ENCODE data around the gene KRT2. TPM values are rescaled to one million over a fixed set of nuclear protein-coding genes. Genes with fewer than 3 reads are reported as not detected.

KRT2 gene
- total RNA-seq, 2 experiments from 2014 or later, result not detected

DNA sequence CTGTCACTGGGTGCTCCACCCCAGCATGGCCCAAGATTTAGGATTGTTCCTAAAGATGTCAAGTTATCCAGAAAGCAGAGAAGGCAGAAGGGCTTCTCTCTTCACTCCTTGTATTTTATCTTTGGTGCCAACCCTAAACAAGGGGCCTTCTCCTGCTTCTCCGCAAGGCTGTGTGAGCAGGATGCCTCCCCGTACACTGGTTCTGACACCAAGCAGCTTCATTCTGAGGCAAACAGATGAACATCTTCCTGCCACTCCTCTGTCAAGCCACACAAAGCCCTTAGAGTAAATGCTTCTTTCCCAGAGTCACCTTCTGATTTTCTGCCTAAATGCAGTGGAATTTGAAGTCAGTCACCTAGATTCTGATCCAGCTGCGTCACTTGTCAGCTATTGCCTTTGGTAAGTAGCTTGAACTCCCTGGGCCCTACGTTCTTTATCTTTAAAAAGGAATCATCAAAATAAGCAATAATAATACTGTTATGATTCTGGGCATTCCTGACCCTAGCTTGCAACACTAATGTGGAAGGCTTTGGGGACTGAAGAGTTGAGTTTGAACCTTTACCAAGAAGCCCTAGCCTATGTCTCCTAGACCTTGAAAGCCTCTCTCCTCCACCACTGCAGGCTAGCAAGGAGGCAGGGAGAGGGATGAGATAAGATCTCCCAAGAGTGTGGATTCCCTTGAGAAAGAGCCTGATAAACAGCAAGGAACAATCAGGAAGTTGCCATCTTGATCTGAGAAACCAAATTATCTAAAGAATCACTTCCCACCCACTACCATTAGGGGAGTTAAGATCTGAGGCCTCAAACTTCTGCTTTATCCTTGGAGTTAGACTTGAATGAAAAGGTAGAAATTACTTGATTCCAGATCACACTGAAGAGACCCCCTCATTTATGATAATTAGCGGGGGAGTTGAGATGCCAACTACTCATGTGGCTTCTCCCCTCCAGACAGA is 39.3 kb downstream of the KRT2 start:
- H3K36me3 Mint-ChIP-seq, result peaks cover 2% of the 10 kb centered on the region
- H3K4me3 Mint-ChIP-seq, result no peak overlapping the region
- no peaks in the 10 kb centered on the region for H3K27me3 Mint-ChIP-seq
- no peak overlapping the region for H3K27ac Mint-ChIP-seq
- H3K9me3 Mint-ChIP-seq, result no peaks in the 10 kb centered on the region
- peaks cover 89% of the 10 kb centered on the region for H3K4me1 Mint-ChIP-seq
- no peak for DNase-seq

- peaks cover 86% of the 10 kb centered on the region for H3K4me1 Mint-ChIP-seq
- no peak overlapping the region for H3K4me3 Mint-ChIP-seq
- H3K36me3 Mint-ChIP-seq, result peaks cover 2% of the 10 kb centered on the region
- H3K27ac Mint-ChIP-seq, result no peak overlapping the region
- no peaks in the 10 kb centered on the region for H3K27me3 Mint-ChIP-seq
- no peak for DNase-seq
- H3K9me3 Mint-ChIP-seq, result no peaks in the 10 kb centered on the region
Measured at GRCh38 chr12:52611080-52611468, 40.9 kb downstream of the KRT2 start.

DNA sequence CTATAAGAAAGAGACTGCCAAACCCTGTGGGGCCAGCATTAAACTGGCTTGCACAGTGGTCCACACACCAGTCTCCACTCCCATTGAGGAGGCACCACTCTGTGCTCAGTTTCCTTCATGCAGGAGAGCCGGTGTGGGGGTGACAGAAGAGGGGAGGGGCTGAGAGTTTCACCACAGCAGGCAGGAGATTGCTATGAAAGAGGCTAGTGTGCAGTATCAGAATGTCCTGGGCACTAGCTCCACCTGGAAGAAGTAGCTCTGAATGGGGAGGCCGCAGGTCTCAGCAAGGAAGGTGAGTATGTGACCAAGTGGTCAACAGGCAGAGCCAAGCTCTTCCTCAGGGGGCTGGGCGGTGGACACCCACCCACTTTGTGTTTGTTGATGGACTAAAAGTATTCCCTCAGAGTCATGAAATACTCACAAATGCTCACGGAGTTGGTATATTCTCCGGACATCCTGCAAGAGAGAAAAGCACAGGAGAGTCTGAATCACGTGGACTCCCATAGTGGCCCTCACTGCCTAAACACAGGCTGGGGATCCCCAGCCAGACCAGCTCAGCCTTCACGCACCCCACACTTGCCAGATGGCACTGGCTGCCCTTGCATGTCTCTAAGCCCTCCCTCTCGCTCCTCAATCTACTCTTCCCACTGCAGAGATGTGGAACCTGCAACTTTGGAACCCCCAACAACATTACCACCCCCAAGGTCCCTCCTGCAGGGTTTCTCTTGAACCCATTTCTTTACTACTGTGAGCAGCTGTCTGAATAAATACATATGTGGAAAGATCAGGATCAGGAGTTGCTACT is 43.0 kb downstream of the KRT2 start:
- Mint-ChIP-seq H3K27ac (no peak overlapping the region), H3K36me3 (peaks cover 2% of the 10 kb centered on the region), H3K4me3 (no peak overlapping the region), H3K27me3 (no peaks in the 10 kb centered on the region), H3K4me1 (peaks cover 84% of the 10 kb centered on the region), H3K9me3 (no peaks in the 10 kb centered on the region)
- DNase-seq, result no peak

DNA sequence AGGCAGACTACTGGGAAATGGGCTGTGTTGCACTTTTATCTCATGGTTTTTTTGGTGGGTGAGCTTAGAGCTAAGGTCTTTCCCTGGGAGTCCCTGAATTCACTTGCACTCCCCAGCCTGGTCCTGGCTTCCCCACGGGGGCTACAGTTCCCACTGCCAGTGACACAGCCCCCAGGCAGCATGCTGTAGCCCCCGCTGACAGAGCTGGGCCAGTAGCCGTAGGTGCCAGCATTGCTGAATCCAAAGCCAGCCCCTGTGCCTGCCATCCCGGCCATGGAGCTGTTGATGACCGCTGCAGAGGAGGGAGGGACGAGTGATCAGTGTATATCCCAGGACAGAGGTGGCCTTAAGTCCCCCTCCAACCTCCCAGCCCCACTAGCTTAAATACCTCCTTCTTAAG is 43.9 kb downstream of the KRT2 start:
- no peak overlapping the region for H3K27ac Mint-ChIP-seq
- H3K27me3 Mint-ChIP-seq, result no peaks in the 10 kb centered on the region
- DNase-seq, result no peak
- no peak overlapping the region for H3K4me3 Mint-ChIP-seq
- H3K4me1 Mint-ChIP-seq, result peaks cover 84% of the 10 kb centered on the region
- H3K9me3 Mint-ChIP-seq, result no peaks in the 10 kb centered on the region
- peaks cover 2% of the 10 kb centered on the region for H3K36me3 Mint-ChIP-seq

DNA sequence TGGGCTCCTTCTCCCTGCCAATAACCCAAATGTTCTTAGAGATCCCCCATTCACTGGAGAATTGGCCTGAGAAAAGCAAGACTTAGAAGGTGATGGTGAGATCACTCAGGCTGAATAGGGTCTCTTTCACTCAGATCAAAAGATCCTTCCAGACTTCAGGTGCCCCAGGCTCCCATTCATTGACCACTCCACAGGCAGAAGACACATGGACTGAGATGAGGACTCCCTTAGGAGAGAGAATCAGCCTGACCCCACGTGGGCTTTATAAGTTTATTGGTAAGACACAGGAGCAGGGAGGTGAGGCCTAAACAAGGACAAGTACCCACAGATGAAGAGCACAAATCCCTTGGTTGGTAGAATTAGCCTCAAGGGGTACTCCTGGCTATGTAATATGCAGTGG is 44.7 kb downstream of the KRT2 start:
- DNase-seq, result no peak
- Mint-ChIP-seq H3K4me1 (peaks cover 83% of the 10 kb centered on the region), H3K4me3 (no peak overlapping the region), H3K36me3 (peaks cover 2% of the 10 kb centered on the region), H3K9me3 (no peaks in the 10 kb centered on the region), H3K27me3 (no peaks in the 10 kb centered on the region), H3K27ac (no peak overlapping the region)

- no peak overlapping the region for H3K4me3 Mint-ChIP-seq
- no peak for DNase-seq
- no peak overlapping the region for H3K27ac Mint-ChIP-seq
- H3K4me1 Mint-ChIP-seq, result peaks cover 83% of the 10 kb centered on the region
- H3K9me3 Mint-ChIP-seq, result no peaks in the 10 kb centered on the region
- no peaks in the 10 kb centered on the region for H3K27me3 Mint-ChIP-seq
- H3K36me3 Mint-ChIP-seq, result peaks cover under 1% of the 10 kb centered on the region
Measured at GRCh38 chr12:52606581-52607218, 45.3 kb downstream of the KRT2 start.

DNA sequence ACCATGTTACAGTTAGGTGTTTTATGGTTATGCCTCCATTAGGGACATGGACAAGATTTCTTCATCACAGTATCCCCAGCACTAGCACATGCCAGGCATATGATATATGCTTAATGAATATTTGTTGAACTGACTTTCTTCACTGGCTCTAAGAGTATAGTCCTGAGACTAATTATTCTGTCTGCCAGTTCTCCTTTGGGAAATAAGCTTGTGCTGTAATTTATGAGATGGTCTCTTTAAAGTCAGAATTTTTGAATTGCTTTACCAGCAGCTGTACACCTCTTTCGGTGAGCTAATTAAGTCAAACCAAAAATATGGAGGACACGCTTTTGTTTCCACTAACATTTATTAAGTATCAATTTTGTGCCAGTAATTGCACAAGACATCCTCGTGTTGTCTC is 45.9 kb downstream of the KRT2 start:
- Mint-ChIP-seq H3K36me3 (no peaks in the 10 kb centered on the region), H3K27me3 (no peaks in the 10 kb centered on the region), H3K4me1 (peaks cover 79% of the 10 kb centered on the region), H3K27ac (no peak overlapping the region), H3K9me3 (no peaks in the 10 kb centered on the region), H3K4me3 (no peak overlapping the region)
- no peak for DNase-seq

GRCh38 chr12:52605542-52605941 is 46.5 kb downstream of the KRT2 start:
- peaks cover 74% of the 10 kb centered on the region for H3K4me1 Mint-ChIP-seq
- H3K36me3 Mint-ChIP-seq, result no peaks in the 10 kb centered on the region
- DNase-seq, result no peak
- H3K27ac Mint-ChIP-seq, result no peak overlapping the region
- no peaks in the 10 kb centered on the region for H3K9me3 Mint-ChIP-seq
- H3K27me3 Mint-ChIP-seq, result no peaks in the 10 kb centered on the region
- no peak overlapping the region for H3K4me3 Mint-ChIP-seq

DNA sequence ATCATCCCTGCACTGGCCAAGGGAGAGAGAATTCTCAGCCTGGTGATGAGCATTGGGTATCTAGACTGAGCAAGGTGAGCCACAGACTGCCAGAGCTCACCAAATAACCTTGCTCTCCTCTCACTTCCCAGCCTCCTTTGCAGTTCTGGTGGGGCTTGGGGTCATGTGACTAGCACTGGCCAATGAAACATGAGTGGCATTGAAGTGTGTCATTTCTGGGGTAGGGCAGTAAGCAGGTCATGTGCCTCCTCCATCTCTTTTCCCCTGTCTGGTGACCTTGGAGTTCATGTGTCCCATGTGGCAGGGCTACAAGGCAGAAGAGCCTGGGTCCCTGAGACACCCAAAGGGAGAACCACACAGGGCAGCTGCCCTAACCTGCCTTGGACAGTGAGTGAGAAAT is 47.2 kb downstream of the KRT2 start:
- Mint-ChIP-seq H3K27me3 (no peaks in the 10 kb centered on the region), H3K4me1 (peaks cover 68% of the 10 kb centered on the region), H3K27ac (no peak overlapping the region), H3K4me3 (no peak overlapping the region), H3K9me3 (no peaks in the 10 kb centered on the region), H3K36me3 (no peaks in the 10 kb centered on the region)
- DNase-seq, result no peak

- Mint-ChIP-seq H3K4me1 (peaks cover 56% of the 10 kb centered on the region), H3K36me3 (no peaks in the 10 kb centered on the region)
- DNase-seq, result no peak
Measured at GRCh38 chr12:52603314-52603713, 48.7 kb downstream of the KRT2 start.

GRCh38 chr12:52602552-52602951 is 49.5 kb downstream of the KRT2 start:
- Mint-ChIP-seq H3K4me3 (no peak overlapping the region), H3K9me3 (no peaks in the 10 kb centered on the region), H3K4me1 (peaks cover 50% of the 10 kb centered on the region), H3K27me3 (no peaks in the 10 kb centered on the region), H3K36me3 (no peaks in the 10 kb centered on the region), H3K27ac (no peak overlapping the region)
- no peak for DNase-seq

More at GRCh38 chr12:52603314-52603713, 48.7 kb downstream of the KRT2 start:
- H3K27me3 Mint-ChIP-seq, result no peaks in the 10 kb centered on the region
- H3K27ac Mint-ChIP-seq, result no peak overlapping the region
- H3K4me3 Mint-ChIP-seq, result no peak overlapping the region
- no peaks in the 10 kb centered on the region for H3K9me3 Mint-ChIP-seq

DNA sequence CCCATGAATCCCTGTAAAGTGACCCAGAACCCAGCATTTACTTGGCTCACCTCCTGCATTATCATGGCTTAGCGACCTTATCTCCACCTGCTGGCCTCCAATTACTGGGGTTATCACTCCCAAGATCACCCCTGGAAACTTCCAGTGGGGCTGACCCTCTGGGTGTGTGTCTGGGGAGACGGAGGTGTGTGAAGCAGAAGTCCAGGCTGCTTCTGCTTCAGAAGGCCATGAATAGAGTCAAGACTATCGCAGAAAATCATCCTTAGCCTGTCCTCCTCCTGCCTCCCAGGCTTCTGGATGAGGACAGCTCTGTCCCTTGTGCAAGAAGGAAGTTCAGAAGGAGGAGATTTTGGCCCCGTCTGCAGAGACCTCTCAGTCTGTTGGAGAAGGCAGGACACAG is 50.3 kb downstream of the KRT2 start:
- Mint-ChIP-seq H3K27ac (no peak overlapping the region), H3K9me3 (no peaks in the 10 kb centered on the region), H3K4me3 (no peak overlapping the region), H3K27me3 (no peaks in the 10 kb centered on the region), H3K4me1 (peaks cover 42% of the 10 kb centered on the region), H3K36me3 (no peaks in the 10 kb centered on the region)
- no peak for DNase-seq

GRCh38 chr12:52600941-52601481 is 51.0 kb downstream of the KRT2 start, which contains the start of gene KRT72:
Gene KRT72 (minus strand): TSS chr12:52601463. CDS start chr12:52601452, 11 bp downstream.
- Mint-ChIP-seq H3K27ac (no peak within 1 kb of the TSS), H3K36me3 (no peaks in the 10 kb centered on the region), H3K27me3 (no peaks in the 10 kb centered on the region), H3K4me3 (no peak within 1 kb of the TSS), H3K9me3 (no peaks in the 10 kb centered on the region), H3K4me1 (peaks cover 40% of the 10 kb centered on the region)
- no peak for DNase-seq

GRCh38 chr12:52600475-52600874 is 51.5 kb downstream of the KRT2 start:
- no peaks in the 10 kb centered on the region for H3K9me3 Mint-ChIP-seq
- no peaks in the 10 kb centered on the region for H3K36me3 Mint-ChIP-seq
- H3K27me3 Mint-ChIP-seq, result no peaks in the 10 kb centered on the region
- no peak for DNase-seq
- no peak overlapping the region for H3K27ac Mint-ChIP-seq
- H3K4me3 Mint-ChIP-seq, result no peak overlapping the region
- H3K4me1 Mint-ChIP-seq, result peaks cover 36% of the 10 kb centered on the region

GRCh38 chr12:52600071-52600470 is 51.9 kb downstream of the KRT2 start:
- no peaks in the 10 kb centered on the region for H3K36me3 Mint-ChIP-seq
- no peaks in the 10 kb centered on the region for H3K27me3 Mint-ChIP-seq
- H3K4me1 Mint-ChIP-seq, result peaks cover 33% of the 10 kb centered on the region
- H3K27ac Mint-ChIP-seq, result no peak overlapping the region
- no peak overlapping the region for H3K4me3 Mint-ChIP-seq
- DNase-seq, result no peak
- H3K9me3 Mint-ChIP-seq, result no peaks in the 10 kb centered on the region

Measured in activated naive CD8-positive, alpha-beta T cell treated with anti-CD3 and anti-CD28 coated beads for 36 hours (primary cell).